GM23338 (cell line): Measurements from ENCODE around the gene LRRFIP1. TPM values are rescaled to one million over a fixed set of nuclear protein-coding genes. Genes with fewer than 3 reads are reported as not detected.

ENCODE experiments used
- ATAC-seq: fragments of 200-7000 bp; cut with Tn5 transposase; 3 replicates; pipeline ENCODE4 v1.9.1; 2020
- DNase-seq: peaks from one replicate; pipeline ENCODE4 v3.0.0-alpha.2; 2015; ENCODE audit warnings: low spot score
- H2AFZ ChIP-seq: fragments of 200-600 bp; sonication (generic); 2 replicates; pipeline ENCODE4 v1.8.0; 2016; ENCODE audit warnings: antibody characterized with exemption, mild to moderate bottlenecking, moderate library complexity
- H3F3A ChIP-seq: fragments of 200-600 bp; sonication (generic); replicated peaks from 2 replicates; pipeline ENCODE4 v1.8.0; 2017; ENCODE audit warnings: antibody characterized with exemption, mixed run types, low read depth
- H3K27ac ChIP-seq: fragments of 200-600 bp; sonication (generic); 2 replicates; pipeline ENCODE4 v1.6.1; 2016; ENCODE audit warnings: low read depth
- H3K27me3 ChIP-seq: fragments of 200-600 bp; sonication (generic); 2 replicates; pipeline ENCODE4 v1.8.0; 2016; ENCODE audit warnings: mild to moderate bottlenecking, mixed run types, moderate library complexity; ENCODE audit not compliant: insufficient read depth
- H3K36me3 ChIP-seq: fragments of 200-600 bp; sonication (generic); 2 replicates; pipeline ENCODE4 v1.8.0; 2016; ENCODE audit warnings: mild to moderate bottlenecking; ENCODE audit not compliant: insufficient read depth
- H3K4me1 ChIP-seq: fragments of 200-600 bp; sonication (generic); 2 replicates; pipeline ENCODE4 v1.8.0; 2016; ENCODE audit warnings: mild to moderate bottlenecking, moderate library complexity; ENCODE audit not compliant: insufficient read depth
- H3K4me2 ChIP-seq: fragments of 200-600 bp; sonication (generic); 2 replicates; pipeline ENCODE4 v1.7.1; 2017; ENCODE audit warnings: mixed run types
- H3K4me3 ChIP-seq: fragments of 200-600 bp; sonication (generic); 2 replicates; pipeline ENCODE4 v1.6.1; 2016; ENCODE audit warnings: mixed run types
- H3K79me2 ChIP-seq: fragments of 200-600 bp; sonication (generic); replicated peaks from 2 replicates; pipeline ENCODE4 v1.8.0; 2017; ENCODE audit warnings: mild to moderate bottlenecking; ENCODE audit not compliant: insufficient read depth
- H3K9me2 ChIP-seq: fragments of 200-600 bp; sonication (generic); 2 replicates; pipeline ENCODE4 v1.8.0; 2017; ENCODE audit not compliant: insufficient read depth
- H4K20me1 ChIP-seq: fragments of 200-600 bp; sonication (generic); replicated peaks from 2 replicates; pipeline ENCODE4 v1.8.0; 2017; ENCODE audit warnings: mild to moderate bottlenecking; ENCODE audit not compliant: insufficient read depth
- H3K27ac Mint-ChIP-seq: 2 replicates; pipeline ENCODE4 v1.8.0; 2020; ENCODE audit warnings: inconsistent platforms, mild to moderate bottlenecking, moderate library complexity, mixed read lengths
- H3K27me3 Mint-ChIP-seq: 3 replicates; pipeline ENCODE4 v1.8.0; 2022; ENCODE audit warnings: low read depth, mild to moderate bottlenecking, moderate library complexity, mixed read lengths, inconsistent platforms; ENCODE audit not compliant: insufficient read depth, poor library complexity
- H3K36me3 Mint-ChIP-seq: 3 replicates; pipeline ENCODE4 v1.8.0; 2021; ENCODE audit warnings: low read depth, mild to moderate bottlenecking, inconsistent platforms, moderate library complexity, mixed read lengths
- H3K4me1 Mint-ChIP-seq: 3 replicates; pipeline ENCODE4 v1.8.0; 2020; ENCODE audit warnings: mild to moderate bottlenecking, inconsistent platforms, mixed read lengths
- H3K4me3 Mint-ChIP-seq: 3 replicates; pipeline ENCODE4 v1.8.0; 2021; ENCODE audit warnings: moderate library complexity, mild to moderate bottlenecking, inconsistent platforms, mixed read lengths
- H3K9me3 Mint-ChIP-seq: 3 replicates; pipeline ENCODE4 v1.8.0; 2020; ENCODE audit warnings: moderate library complexity, mild to moderate bottlenecking, inconsistent platforms, mixed read lengths
- EZH2 ChIP-seq: fragments of 200-600 bp; sonication (generic); IDR thresholded peaks from one replicate; pipeline ENCODE4 v1.8.0; 2017; ENCODE audit warnings: antibody characterized with exemption, mild to moderate bottlenecking, low read depth; ENCODE audit not compliant: unreplicated experiment
- EZH2phosphoT487 ChIP-seq: fragments of 200-600 bp; sonication (generic); IDR thresholded peaks from one replicate; pipeline ENCODE4 v1.8.1; 2018; ENCODE audit warnings: antibody characterized with exemption; ENCODE audit not compliant: unreplicated experiment
- JUNB ChIP-seq: IDR thresholded peaks from one replicate; pipeline ENCODE4 v1.6.1; 2016; ENCODE audit warnings: antibody characterized with exemption; ENCODE audit not compliant: unreplicated experiment
- NANOG ChIP-seq: IDR thresholded peaks from 2 replicates; pipeline ENCODE4 v1.6.1; 2016; ENCODE audit warnings: antibody characterized with exemption, borderline replicate concordance
- STAT1 ChIP-seq: IDR thresholded peaks from one replicate; pipeline ENCODE4 v1.6.1; 2016; ENCODE audit warnings: antibody characterized with exemption; ENCODE audit not compliant: unreplicated experiment
- ZNF114 ChIP-seq: fragments of 250-450 bp; sonication (Bioruptor Pico); IDR thresholded peaks from 2 replicates; pipeline ENCODE4 v1.5.0; 2020; ENCODE audit warnings: mild to moderate bottlenecking, moderate library complexity
- ZNF331 ChIP-seq: fragments of 250-450 bp; sonication (Bioruptor Pico); IDR thresholded peaks from 2 replicates; pipeline ENCODE4 v1.5.0; 2020; ENCODE audit warnings: low read depth, mild to moderate bottlenecking, moderate library complexity
- ZNF462 ChIP-seq: fragments of 250-450 bp; sonication (Bioruptor Pico); IDR thresholded peaks from 2 replicates; pipeline ENCODE4 v1.5.0; 2020; ENCODE audit warnings: mild to moderate bottlenecking, moderate library complexity
- polyA plus RNA-seq: library from polyadenylated mRNA; unstranded; fragments of >200 nt; fragmentation: Nextera tagmentation; extraction: Ambion mirVana; gene quantifications from 2 replicates; pipeline ENCODE4 v1.2.1, GENCODE V29; 2016
- total RNA-seq: library from RNA; depleted of rRNA; stranded (reverse); fragments of >200 nt; shearing (Covaris generic); gene quantifications from 2 replicates; pipeline ENCODE4 v1.2.3, GENCODE V29; 2014

Gene LRRFIP1
- total and polyA plus RNA-seq, 2 experiments from 2014 or later: 59.6 to 178 TPM

- no peak overlapping the region for H3K4me2 ChIP-seq
- Mint-ChIP-seq H3K4me3 (no peak overlapping the region), H3K9me3 (peaks cover 30% of the 10 kb centered on the region), H3K27me3 (peaks cover 3% of the 10 kb centered on the region), H3K27ac (no peak overlapping the region), H3K36me3 (peaks cover 51% of the 10 kb centered on the region), H3K4me1 (no peaks in the 10 kb centered on the region)
- DNase-seq: no peak
- 0 out of 2 replicates have a peak, but pooled peaks cover 4% of the 10 kb centered on the region for H3K36me3 ChIP-seq
- no peaks in the 10 kb centered on the region for H3K4me1 ChIP-seq
- H3K9me2 ChIP-seq: peaks cover 3% of the 10 kb centered on the region; the same call in 1 of the 2 replicates
- peaks cover 9% of the 10 kb centered on the region for H3K27me3 ChIP-seq
- no peak overlapping the region for H3K27ac ChIP-seq
- H2AFZ ChIP-seq: no peak overlapping the region
- H3K4me3 ChIP-seq: no peak overlapping the region
- no peaks in the 10 kb centered on the region for H3F3A ChIP-seq
- no peak for ATAC-seq
- TF ChIP-seq ZNF114 (CRISPR knock-in tag) (no peak), EZH2phosphoT487 (no peak), STAT1 (no peak), NANOG (no peak), ZNF331 (CRISPR knock-in tag) (no peak), ZNF462 (no peak), JUNB (no peak), EZH2 (no peak)
- H3K79me2 ChIP-seq: peaks cover 25% of the 10 kb centered on the region
- H4K20me1 ChIP-seq: 0 out of 2 replicates have a peak, but pooled peaks cover 4% of the 10 kb centered on the region
These were observed 10.8 kb downstream of the LRRFIP1 start for GRCh38 chr2:237638176-237638575.
